Right lobe of liver (tissue), 6 donors: ENCODE data around the gene RBMS2. TPM values are rescaled to one million over a fixed set of nuclear protein-coding genes. Genes with fewer than 3 reads are reported as not detected.

ENCODE experiments used
- ATAC-seq, 4 donors: fragments of 200-7000 bp; cut with Tn5 transposase; one replicate each; pipeline ENCODE4 v1.9.1; 2020; ENCODE audit warnings: mild to moderate bottlenecking in 4 of 4, moderate library complexity in 4 of 4
- DNase-seq, 3 donors: peaks; one replicate each; pipeline ENCODE4 v3.0.0-alpha.2; 2020
- H3K27ac ChIP-seq, 3 donors: fragments of 200-600 bp; one replicate each; pipeline ENCODE4 v1.8.0; 2022
- H3K27me3 ChIP-seq, 2 donors: fragments of 200-600 bp; one replicate each; pipeline ENCODE4 v1.8.0; 2022
- H3K36me3 ChIP-seq, 4 donors: fragments of 200-600 bp; sonication (generic) in 1 of 4; one replicate each; pipeline versions ENCODE4 v1.5.1 to v1.8.0; 2017 to 2022; ENCODE audit warnings: control low read depth in 1 of 4
- H3K4me1 ChIP-seq, 4 donors: fragments of 200-600 bp; sonication (generic) in 1 of 4; one replicate each; pipeline versions ENCODE4 v1.5.1 to v1.8.0; 2017 to 2022; ENCODE audit warnings: control low read depth in 1 of 4
- H3K4me3 ChIP-seq, 3 donors: fragments of 200-600 bp; one replicate each; pipeline ENCODE4 v1.8.0; 2022
- H3K9me3 ChIP-seq, 4 donors: fragments of 200-600 bp; sonication (generic) in 1 of 4; one replicate each; pipeline versions ENCODE4 v1.5.1 to v1.8.0; 2017 to 2022; ENCODE audit warnings: control low read depth in 1 of 4
- POLR2A ChIP-seq: fragments of 450-650 bp; IDR thresholded peaks from one replicate; pipeline ENCODE4 v1.6.1; 2017; ENCODE audit warnings: antibody characterized with exemption, mild to moderate bottlenecking
- WGBS: methylation state at CpG from one replicate; pipeline ENCODE4 v1.1.6; 2018; ENCODE audit warnings: low coverage, low lambda C conversion rate; ENCODE audit not compliant: insufficient coverage; ENCODE audit errors: missing lambda C conversion rate; 5-methylcytosine and 5-hydroxymethylcytosine counted together
- intact Hi-C, 2 donors: fragments of 100-400 bp; cut with DNase I; formaldehyde crosslinking; loops; one replicate each; pipeline versions ENCODE4 v1.11.2 to v1.14.1; 2022
- total RNA-seq, 6 experiments: library from RNA; depleted of rRNA in 2 of 6; stranded (reverse); fragments of >200 nt in 2 of 6; fragmentation: NEBNext Ultra II Directional in 3 of 6; extraction: Animal tissue kit (Norgen Biotek cat#: 25700) in 3 of 6; gene quantifications; one replicate each; pipeline versions ENCODE4 v1.1.0 to v1.2.4, GENCODE V29; 2016 to 2023
- TF ChIP-seq, protein P1 (sequence below), 4 donors: fragments of 200-600 bp in 3 of 4; fragments of 450-650 bp in 1 of 4; IDR thresholded peaks; one replicate each; pipeline versions ENCODE4 v1.5.1 to v1.8.0; 2016 to 2022; ENCODE audit warnings: antibody characterized with exemption in 4 of 4, mild to moderate bottlenecking in 2 of 4
- donor health status: DM: no; HTN: yes; CAD: no.
- donor health status: DM: no; HTN: no; CAD: no.
- donor health status: DM: no; HTN: no; CAD: no.
- donor health status: DM: no; HTN: yes; CAD: no.
- donor health status: DM: no; HTN: yes; CAD: no.

RBMS2 gene
- total RNA-seq, 6 experiments from 2014 or later, result 3.4 to 6.4 (median 4.3) TPM

DNA sequence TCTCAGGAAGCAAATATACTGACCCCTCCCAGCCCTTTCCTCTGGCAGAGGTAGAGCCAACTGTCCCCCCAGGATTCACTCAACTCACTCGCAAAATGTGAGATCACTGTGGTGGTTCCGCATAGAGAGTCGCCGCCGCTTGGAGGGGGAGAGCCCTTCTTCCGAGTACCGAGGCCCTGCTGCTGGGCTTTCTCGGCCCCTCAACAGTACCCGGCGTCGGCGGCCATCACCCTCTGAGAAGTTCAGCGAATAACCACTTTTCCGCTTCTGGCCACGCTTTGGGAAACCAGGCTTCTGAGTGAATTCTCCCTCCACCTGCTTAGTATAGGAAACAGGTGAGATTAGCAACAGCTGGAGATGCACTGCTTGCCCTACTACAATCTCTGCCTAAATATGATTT, 77.4 kb downstream of the RBMS2 start:
- Histone ChIP-seq H3K9me3 (no peaks in the 10 kb centered on the region), H3K4me3 (no peak overlapping the region), H3K27me3 (no peaks in the 10 kb centered on the region), H3K36me3 (peaks cover 42 to 76% (median 59%) of the 10 kb centered on the region in 4 donors), H3K27ac (no peak overlapping the region), H3K4me1 (no peaks in the 10 kb centered on the region)
- no peak for TF ChIP-seq POLR2A
- TF ChIP-seq, protein P1, sequence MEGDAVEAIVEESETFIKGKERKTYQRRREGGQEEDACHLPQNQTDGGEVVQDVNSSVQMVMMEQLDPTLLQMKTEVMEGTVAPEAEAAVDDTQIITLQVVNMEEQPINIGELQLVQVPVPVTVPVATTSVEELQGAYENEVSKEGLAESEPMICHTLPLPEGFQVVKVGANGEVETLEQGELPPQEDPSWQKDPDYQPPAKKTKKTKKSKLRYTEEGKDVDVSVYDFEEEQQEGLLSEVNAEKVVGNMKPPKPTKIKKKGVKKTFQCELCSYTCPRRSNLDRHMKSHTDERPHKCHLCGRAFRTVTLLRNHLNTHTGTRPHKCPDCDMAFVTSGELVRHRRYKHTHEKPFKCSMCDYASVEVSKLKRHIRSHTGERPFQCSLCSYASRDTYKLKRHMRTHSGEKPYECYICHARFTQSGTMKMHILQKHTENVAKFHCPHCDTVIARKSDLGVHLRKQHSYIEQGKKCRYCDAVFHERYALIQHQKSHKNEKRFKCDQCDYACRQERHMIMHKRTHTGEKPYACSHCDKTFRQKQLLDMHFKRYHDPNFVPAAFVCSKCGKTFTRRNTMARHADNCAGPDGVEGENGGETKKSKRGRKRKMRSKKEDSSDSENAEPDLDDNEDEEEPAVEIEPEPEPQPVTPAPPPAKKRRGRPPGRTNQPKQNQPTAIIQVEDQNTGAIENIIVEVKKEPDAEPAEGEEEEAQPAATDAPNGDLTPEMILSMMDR (IDR thresholded peaks at IDR 0.05), result no peak
- DNase-seq (no peak), ATAC-seq (no peak)
- WGBS, result 99% methylated on average over 13 of the region's 15 CpGs
- intact Hi-C loops, result no loop called here

DNA sequence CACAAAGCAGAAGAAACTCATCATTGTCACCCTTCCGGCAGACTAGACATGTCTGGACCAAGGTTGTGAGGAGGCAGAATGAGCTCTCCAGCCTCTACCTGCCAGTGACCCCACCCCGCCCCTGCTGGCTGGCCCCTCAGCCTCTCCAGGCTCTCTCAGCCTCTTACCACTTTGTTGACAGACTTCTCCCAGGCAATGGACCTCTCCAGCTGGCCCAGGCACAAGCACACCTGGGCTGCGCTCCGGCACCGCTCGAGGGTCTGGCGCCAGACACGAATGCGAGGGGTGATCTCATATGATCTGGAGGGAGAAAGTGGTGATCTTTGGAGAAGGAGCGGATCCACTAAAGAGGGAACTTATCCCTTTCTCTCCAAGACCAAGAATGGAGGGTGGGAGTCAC, 78.2 kb downstream of the RBMS2 start:
- WGBS, result 100% methylated on average over 4 of the region's 10 CpGs
- ATAC-seq (no peak), DNase-seq (no peak)
- Histone ChIP-seq H3K4me3 (no peak overlapping the region), H3K27ac (no peak overlapping the region), H3K9me3 (no peaks in the 10 kb centered on the region), H3K4me1 (no peaks in the 10 kb centered on the region), H3K27me3 (no peaks in the 10 kb centered on the region), H3K36me3 (peaks cover 42 to 84% (median 67%) of the 10 kb centered on the region in 4 donors)
- TF ChIP-seq, protein P1 (IDR thresholded peaks at IDR 0.05), result no peak
- no peak for TF ChIP-seq POLR2A
- intact Hi-C loops, result no loop called here

DNA sequence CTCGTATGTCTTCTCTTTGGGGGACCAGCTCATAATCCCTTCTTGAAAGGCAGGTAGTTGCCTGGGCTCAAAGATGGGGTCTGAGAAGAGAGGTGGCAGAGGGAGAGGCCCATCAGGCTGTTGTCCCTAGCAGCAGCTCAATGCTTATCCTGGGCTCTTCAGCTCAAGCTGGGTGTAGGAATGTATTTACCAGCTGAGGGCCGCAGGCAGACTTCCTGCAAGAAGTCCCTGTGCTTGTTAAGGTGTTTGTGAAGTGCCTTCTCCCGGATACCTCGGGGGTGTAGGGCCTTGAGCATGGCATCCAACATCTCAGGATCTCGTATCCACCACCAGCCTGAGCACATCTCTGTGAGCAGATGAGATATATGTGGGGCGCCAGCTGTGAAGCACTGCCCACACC, 79.1 kb downstream of the RBMS2 start:
- H3K27ac ChIP-seq, result no peak overlapping the region
- no peak for ATAC-seq
- WGBS, result no CpG with 5 or more reads among the region's 6 CpGs

DNA sequence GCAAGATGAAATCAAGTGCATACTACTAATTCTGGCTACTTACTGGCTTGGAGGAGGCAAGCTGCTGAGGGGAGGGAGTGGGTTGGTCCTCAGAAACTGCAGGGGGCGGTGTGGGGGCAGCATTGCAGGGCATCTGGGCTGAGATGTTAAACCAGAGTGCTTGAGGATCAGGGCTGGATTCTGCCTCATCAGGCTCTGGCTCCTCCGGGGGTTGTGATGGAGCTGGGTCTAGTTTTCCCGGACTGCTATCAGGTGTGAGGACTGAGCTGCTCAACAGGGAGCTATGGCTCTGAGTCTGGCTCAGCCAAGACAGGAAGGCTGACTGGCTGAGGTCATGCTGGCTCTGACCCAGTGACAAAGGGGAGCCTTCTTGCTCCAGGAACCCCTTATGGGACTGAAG, 79.9 kb downstream of the RBMS2 start:
- Histone ChIP-seq H3K36me3 (peaks cover 46 to 95% (median 80%) of the 10 kb centered on the region in 4 donors), H3K4me3 (no peak overlapping the region), H3K27ac (no peak overlapping the region), H3K4me1 (no peaks in the 10 kb centered on the region), H3K27me3 (no peaks in the 10 kb centered on the region), H3K9me3 (no peaks in the 10 kb centered on the region)
- intact Hi-C loops, result no loop called here
- 100% methylated on average over 1 of the region's 3 CpGs for WGBS
- ATAC-seq (peak; percentile 15 to 25 (median 18)), DNase-seq (no peak)
- TF ChIP-seq POLR2A, result no peak
- TF ChIP-seq, protein P1 (IDR thresholded peaks at IDR 0.05), result peak in 1 of 4 donors; percentile 15

More for the DNA sequence above, 79.1 kb downstream of the RBMS2 start:
- Histone ChIP-seq H3K9me3 (no peaks in the 10 kb centered on the region), H3K27me3 (no peaks in the 10 kb centered on the region), H3K4me1 (no peaks in the 10 kb centered on the region), H3K36me3 (peaks cover 42 to 91% (median 75%) of the 10 kb centered on the region in 4 donors), H3K4me3 (no peak overlapping the region)
- intact Hi-C loops, result no loop called here
- no peak for DNase-seq
- TF ChIP-seq, protein P1 (IDR thresholded peaks at IDR 0.05), result no peak
- TF ChIP-seq POLR2A, result no peak

DNA sequence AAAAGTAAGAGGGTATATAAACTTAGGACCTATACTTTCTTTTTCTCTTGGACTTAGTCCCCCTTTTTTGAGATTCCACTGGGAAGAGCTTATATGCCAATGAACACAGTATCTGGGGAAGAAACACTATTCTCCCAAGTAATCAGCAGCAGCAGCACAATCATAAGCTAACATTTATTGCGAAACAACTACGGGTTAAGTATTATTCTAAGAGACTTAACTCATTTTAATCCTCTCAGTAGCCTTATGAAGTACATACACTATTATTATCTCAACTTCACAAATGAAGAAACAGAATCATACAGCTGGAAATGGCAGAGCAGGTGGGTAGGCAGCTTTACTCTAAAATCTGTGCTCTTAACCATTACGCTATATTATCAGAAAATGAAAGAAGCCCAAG, 80.6 kb downstream of the RBMS2 start:
- TF ChIP-seq POLR2A, result no peak
- TF ChIP-seq, protein P1 (IDR thresholded peaks at IDR 0.05), result no peak
- H3K27me3 ChIP-seq, result no peaks in the 10 kb centered on the region
- H3K4me1 ChIP-seq, result no peaks in the 10 kb centered on the region
- 63% methylated on average over 3 of the region's 3 CpGs for WGBS
- ATAC-seq, result no peak
- H3K36me3 ChIP-seq, result peaks cover 46 to 97% (median 83%) of the 10 kb centered on the region in 4 donors
- H3K4me3 ChIP-seq, result no peak overlapping the region
- no peak overlapping the region for H3K27ac ChIP-seq
- H3K9me3 ChIP-seq, result no peaks in the 10 kb centered on the region
- no peak for DNase-seq
- intact Hi-C loops, result no loop called here
